ENCODE measurements around the gene ATXN7.

Gene ATXN7

DNA sequence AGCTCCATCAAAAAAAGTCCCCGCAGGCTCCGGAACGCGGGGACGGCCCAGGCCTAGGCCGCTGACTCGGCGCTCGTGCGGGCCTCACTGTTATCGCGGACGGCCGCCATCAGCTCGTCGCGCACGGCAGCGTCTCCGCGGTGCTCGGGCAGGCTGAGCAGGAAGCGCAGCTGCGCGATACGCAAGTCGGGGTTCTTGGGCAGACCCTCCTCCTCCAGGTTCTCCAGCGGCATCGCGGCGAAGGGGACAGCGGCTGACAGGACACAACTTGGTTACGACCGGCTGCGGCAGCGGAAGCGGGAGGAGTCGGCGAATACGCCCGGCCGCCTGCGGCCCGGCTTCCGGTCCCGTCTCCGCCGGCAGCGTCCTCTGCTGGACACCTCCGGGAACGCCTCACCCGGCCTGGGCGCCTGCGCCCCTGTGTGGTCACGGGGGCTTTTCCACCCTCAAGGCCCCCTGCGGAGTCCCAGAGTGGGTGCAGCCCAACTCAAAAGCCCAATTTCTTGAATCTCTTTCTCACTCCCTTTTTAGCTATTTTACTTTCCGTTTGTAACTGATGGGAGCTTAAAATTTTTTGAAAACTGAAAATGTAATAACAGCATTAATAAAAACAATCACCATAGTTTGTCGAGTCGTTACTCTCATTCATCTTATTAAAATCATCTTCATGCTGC, 159.7 kb downstream of the ATXN7 start, which contains the start of gene PSMD6:
TSS of gene PSMD6 (minus strand) at position 308 of the 674 bp plus-strand sequence. CDS start at position 233, 75 bp downstream.
- DNase-seq (ENCODE audit: low spot score): peak; percentile 88

DNA sequence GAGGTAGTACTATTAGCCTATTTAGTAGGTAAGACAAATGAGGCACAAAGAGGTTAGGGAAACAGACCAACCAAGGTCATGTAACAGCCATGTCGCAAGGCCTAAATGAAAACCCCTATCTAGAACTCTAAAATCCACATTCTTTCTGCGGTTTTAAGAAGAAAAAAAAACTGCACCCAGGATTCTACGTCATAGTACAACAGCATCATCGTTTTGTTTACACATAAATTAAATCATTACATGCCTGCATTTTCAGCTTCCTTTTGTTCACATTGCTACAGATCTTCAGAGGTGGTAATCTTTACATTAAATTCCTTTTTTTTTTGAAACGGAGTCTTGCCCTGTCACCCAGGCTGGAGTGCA, 160.2 kb downstream of the ATXN7 start:
- no peak for DNase-seq (ENCODE audit: low spot score)

DNA sequence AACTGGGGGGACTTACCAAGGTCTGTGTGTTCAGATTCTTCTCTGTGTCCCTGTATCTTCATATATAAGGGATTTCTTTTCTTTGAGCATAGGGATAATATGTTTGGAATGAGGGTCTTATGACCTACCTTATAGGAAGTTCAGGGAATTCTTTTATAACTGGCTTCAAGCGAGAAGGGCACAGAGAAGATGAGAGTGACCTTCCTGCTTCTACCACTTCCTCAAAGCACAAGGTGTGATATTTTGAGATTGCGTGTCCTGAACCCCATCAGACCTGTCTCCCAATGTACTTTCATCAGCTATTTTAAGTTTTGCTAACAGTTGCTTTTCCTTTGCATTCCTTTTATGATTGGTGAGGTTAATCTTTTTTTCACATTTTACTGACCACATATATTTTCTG, 162.7 kb downstream of the ATXN7 start:
- no peak for DNase-seq (ENCODE audit: low spot score)

- no peak for DNase-seq (ENCODE audit: low spot score)
Measured at GRCh38 chr3:64027658-64028057, 164.0 kb downstream of the ATXN7 start.

GRCh38 chr3:64028754-64029153, 165.1 kb downstream of the ATXN7 start:
- DNase-seq (ENCODE audit: low spot score): no peak

- no peak for DNase-seq (ENCODE audit: low spot score)
Measured at GRCh38 chr3:64029287-64029686, 165.6 kb downstream of the ATXN7 start.

DNA sequence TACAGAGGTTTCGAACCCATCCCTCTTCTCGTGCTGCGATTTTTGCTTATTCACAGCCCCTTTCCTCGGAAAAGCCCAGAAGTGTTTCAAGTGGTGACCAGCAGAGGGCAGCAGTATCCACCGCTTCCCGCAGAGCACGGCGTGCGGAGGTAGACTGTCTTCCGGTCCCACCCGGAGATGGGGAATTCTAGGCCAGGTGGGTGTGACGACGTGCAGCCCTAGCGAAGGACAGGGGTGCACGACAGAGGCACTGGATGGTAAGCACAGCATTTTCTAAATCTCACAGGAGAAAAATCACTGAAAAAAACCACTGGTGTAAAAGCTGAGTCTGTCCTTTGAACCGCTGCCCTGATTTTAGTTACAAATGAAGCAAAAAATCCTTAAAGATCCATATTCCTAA, 167.1 kb downstream of the ATXN7 start:
- DNase-seq (ENCODE audit: low spot score): peak; percentile 85

DNA sequence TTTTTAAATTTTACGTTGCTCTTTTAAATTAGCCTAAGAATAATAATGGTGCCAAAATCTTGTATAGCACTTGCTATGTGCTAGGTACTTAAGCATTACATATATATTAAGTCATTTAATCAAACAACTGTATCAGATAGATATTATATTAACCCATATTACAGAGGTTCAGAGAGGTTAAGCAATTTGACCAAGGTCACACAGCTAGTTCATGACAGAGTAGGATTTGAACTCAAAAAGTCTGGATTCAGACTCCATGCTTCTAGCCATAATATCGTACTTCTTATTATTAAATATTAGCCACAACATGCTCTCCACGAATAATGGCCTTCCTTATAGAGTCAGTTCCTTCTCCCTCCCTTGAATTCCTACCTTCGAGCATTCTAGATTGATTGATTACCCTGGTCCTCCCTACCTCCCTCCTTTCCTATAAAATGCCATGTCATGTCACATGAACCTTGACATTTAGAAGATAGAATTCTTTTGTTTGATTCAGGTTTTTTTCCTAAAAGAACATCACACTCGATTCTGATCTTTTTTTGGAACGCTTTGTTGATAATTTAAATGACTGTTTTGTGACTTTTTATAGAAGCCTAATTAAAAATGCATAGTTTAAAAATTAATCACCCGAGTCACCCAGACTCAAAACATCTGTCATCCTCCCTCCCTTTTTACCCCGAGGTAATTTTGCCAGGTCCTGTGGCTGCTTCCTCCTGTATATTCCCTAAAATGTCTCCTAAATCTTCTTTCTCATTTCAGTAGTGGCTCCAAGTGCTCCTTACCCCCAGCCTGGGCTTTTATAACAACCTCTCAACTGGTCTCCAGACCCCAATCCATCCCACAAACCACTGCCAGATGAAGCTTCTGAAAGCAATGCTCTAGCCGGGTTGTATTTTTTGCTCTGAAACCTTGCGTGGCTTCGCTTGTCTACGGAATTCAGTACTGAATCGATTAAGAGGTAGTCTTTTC, 168.2 kb downstream of the ATXN7 start:
- DNase-seq (ENCODE audit: low spot score): peak; percentile 41

DNA sequence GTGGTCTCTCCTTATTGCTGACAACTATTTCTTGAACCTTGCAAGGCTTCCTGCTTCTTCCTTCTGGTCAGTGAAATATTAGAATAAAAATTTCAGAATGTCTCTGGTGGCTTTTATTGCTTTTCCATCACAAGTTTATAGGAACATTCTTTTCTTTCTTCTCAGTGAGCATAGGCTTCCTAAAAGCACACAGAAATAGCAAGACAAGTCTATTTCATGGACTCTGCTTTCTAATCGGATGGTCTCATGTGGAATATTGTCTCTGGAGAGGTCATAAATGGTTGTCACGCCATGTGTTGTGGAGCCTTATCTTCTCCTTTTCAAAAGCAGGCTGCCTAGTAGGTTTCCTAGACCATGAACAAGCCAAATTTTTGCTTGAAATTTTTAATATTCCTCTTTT, 169.4 kb downstream of the ATXN7 start:
- DNase-seq (ENCODE audit: low spot score): no peak

GRCh38 chr3:64037084-64037483, 173.4 kb downstream of the ATXN7 start:
- no peak for DNase-seq (ENCODE audit: low spot score)

- DNase-seq (ENCODE audit: low spot score): no peak
Measured at GRCh38 chr3:64038253-64038767, 174.6 kb downstream of the ATXN7 start.

- no peak for DNase-seq (ENCODE audit: low spot score)
Measured at GRCh38 chr3:64039332-64039731, 175.7 kb downstream of the ATXN7 start.

GRCh38 chr3:64039981-64040733, 176.5 kb downstream of the ATXN7 start:
- DNase-seq (ENCODE audit: low spot score): peak; percentile 40

DNA sequence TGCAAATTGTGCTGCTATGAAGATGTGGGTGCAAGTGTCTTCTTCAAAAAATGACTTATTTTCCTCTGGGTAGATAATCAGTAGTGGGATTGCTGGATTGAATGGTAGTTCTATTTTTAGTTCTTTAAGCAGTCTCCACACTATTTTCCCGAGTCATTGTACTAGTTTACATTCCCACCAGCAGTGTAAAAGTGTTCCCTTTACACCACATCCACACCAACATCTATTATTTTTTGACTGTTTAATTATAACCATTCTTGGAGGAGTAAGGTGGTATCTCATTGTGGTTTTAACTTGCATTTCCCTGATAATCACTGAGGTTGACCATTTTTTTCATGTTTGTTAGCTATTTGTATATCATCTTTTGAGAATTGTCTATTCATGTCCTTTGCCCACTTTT, 179.3 kb downstream of the ATXN7 start:
- no peak for DNase-seq (ENCODE audit: low spot score)

DNA sequence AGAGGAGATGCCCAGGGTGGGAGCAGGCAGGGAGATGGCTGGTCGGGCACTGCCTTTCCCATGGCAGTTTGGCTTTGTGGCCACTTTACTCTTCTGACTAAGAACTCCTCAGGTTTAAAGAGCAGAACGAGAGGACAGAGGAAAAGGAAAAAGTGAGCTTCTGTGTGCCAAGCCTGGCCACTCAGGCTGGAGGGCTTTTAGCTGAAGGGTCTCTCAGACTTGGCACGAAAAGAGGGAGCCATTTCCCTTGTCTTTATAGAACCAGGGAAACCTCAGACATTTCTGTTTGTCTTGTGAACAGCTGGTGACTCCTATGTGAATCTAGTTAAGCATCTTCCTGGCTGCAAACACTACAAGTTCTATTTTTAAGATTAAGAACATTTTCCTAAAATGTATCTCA, 182.9 kb downstream of the ATXN7 start:
- DNase-seq (ENCODE audit: low spot score): no peak

GRCh38 chr3:64046996-64047594, 183.4 kb downstream of the ATXN7 start:
- no peak for DNase-seq (ENCODE audit: low spot score)

DNA sequence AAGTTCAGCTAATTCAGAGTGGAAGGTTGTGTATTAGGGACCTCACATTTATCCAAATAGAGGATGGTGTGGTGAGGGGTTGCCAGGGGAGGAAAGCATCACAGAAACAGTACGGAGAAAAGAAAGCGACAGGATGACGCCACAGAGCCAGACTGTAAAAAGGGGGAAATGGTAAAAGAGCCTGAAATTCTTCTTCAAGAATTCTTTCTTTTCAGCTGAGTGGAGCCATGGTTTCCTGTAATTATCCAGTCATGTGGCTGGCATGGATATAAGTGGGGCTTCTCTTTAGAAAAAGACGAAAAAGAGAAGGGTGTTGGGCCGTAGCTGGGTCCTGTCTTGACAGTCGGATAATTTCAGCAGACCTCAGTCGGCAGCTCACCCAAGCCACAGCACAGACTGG, 184.1 kb downstream of the ATXN7 start:
- DNase-seq (ENCODE audit: low spot score): no peak

DNA sequence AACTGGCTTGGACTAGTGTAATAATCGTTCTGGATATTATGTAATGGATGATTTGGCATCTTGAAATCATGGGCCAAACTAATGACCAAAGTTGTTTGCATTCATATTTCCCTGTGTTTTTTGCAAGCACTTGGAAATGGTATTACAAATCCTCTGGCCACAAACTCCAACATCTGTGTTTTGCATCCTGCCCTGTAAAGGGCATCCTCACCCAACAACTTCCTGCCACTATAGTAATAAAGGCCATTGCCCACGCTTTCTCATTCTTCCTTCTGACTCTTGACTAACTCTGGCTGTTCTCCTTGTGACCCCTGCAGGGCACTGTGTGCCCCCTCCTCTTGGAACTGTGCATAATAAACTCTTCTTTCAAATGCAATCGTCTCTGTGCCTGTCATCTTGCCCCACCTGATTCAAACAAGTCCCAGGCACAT, 185.0 kb downstream of the ATXN7 start:
- no peak for DNase-seq (ENCODE audit: low spot score)

DNA sequence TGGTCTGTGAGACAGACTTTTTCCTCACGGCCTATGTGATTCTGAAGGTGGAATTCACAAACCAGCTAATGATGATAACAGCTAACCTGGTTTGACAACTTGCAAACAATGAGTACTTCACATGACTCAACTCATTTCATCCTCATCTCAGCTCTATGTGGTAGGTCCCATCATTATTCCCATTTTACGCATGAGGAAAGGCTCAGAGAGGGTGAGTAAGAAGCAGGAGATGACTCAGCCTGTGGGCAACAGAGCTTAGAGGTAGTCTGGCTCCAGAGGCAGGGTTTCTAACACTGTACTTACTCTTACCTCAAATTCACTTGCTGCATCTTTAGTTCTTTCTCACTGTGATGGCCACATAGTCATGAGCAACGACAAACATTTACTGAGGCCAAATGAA, 185.5 kb downstream of the ATXN7 start:
- peak; percentile 98 for DNase-seq (ENCODE audit: low spot score)

DNA sequence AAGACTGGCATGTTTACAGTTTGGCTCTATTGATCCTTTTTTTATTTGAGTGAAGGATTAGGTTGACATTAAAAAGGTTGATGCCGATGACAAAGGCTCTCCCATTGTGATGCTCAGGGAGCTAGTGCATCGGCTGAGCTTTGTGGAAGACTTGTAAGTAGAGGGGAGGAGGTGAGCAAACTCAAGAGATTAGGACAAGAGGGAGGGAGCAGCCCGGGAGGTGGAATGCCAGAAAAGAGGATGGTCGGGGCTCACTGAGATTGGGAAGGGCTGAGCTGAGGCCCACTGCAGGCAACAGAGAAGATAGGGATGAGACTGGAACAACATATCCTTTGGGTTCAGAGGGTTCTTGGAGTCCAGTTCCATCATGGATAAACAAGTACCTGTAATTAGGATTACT, 186.2 kb downstream of the ATXN7 start:
- DNase-seq (ENCODE audit: low spot score): no peak
